ENCODE data around the gene ELMO3. TPM values are rescaled to one million over a fixed set of nuclear protein-coding genes. Genes with fewer than 3 reads are reported as not detected.

ELMO3 gene
- total RNA-seq, 1 experiment from 2014 or later = 8.6 TPM

DNA sequence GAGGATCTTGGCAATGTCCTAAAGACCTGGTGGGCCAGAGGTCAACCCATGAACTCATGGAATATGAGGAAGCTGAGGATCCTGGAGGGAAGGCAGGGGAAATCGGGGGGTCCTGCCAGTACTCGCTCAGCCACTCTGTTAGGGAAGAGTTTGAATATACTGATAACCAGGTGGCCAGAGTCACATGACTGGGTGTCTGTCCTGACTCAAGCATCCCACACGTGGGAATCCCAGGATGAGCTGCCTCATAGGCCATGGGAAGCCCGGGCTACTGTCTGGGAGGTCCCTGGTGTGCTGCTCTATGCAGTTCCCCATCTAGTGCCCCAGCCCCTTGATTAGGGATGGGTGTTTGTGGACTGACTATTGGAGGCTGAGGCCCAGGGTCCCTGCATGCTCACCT, 10.6 kb upstream of the ELMO3 start:
- Histone ChIP-seq H2AFZ (ENCODE audit: low read length) (no peak overlapping the region), H3K27ac (ENCODE audit: insufficient read length, low read depth, low read length) (no peak overlapping the region), H3K79me2 (ENCODE audit: insufficient read depth, low read length) (peaks cover 10% of the 10 kb centered on the region; the same call in 1 of the 2 replicates), H3K9ac (ENCODE audit: extremely low read depth, insufficient read length, low read length) (no peak overlapping the region), H3K79me1 (ENCODE audit: insufficient read depth, low read depth, low read length, poor library complexity, severe bottlenecking) (peaks cover 10% of the 10 kb centered on the region), H3K56ac (ENCODE audit: insufficient read length, low read depth, low read length) (no peak overlapping the region), H3K4ac (ENCODE audit: low read depth, low read length) (no peak overlapping the region), H2BK12ac (ENCODE audit: insufficient read length, low read depth, low read length) (no peak overlapping the region), H3K23me2 (ENCODE audit: insufficient read length, low read depth, low read length, poor library complexity, severe bottlenecking) (peaks cover 18% of the 10 kb centered on the region), H3K4me2 (ENCODE audit: insufficient read depth, insufficient read length, low read length) (no peak overlapping the region), H3K18ac (ENCODE audit: insufficient read length, low read depth, low read length) (no peak overlapping the region), H4K20me1 (ENCODE audit: control insufficient read depth, insufficient read depth, insufficient read length) (no peaks in the 10 kb centered on the region), H2BK120ac (ENCODE audit: low read depth, low read length, poor library complexity, severe bottlenecking) (no peak overlapping the region), H2BK15ac (ENCODE audit: low read depth, low read length) (no peak overlapping the region), H2AK5ac (ENCODE audit: insufficient read length, low read length) (no peak overlapping the region), H4K8ac (replicated peaks; ENCODE audit: insufficient read length, low read depth, low read length) (no peak overlapping the region), H3K4me1 (ENCODE audit: insufficient read depth, low read length) (peaks cover 4% of the 10 kb centered on the region; the same call in 1 of the 2 replicates), H3K14ac (ENCODE audit: insufficient read depth, low read length) (no peak overlapping the region), H3K27me3 (ENCODE audit: insufficient read depth, low read length) (peaks cover 4% of the 10 kb centered on the region), H4K91ac (ENCODE audit: insufficient read length, low read depth, low read length) (no peak overlapping the region), H4K5ac (ENCODE audit: insufficient read length, low read depth, low read length) (no peak overlapping the region), H3K9me3 (ENCODE audit: control insufficient read depth, low read depth, low read length) (no peaks in the 10 kb centered on the region), H2BK20ac (ENCODE audit: low read depth, low read length, poor library complexity, severe bottlenecking) (no peak overlapping the region), H2BK5ac (ENCODE audit: insufficient read length, low read length) (no peak overlapping the region), H3T11ph (ENCODE audit: low read length) (no peak overlapping the region), H3K23ac (ENCODE audit: insufficient read length, low read depth, low read length) (no peak overlapping the region)
- Mint-ChIP-seq H3K4me1 (peaks cover 30 to 36% of the 10 kb centered on the region in 2 experiments), H3K27ac (no peak overlapping the region), H3K36me3 (ENCODE audit: insufficient read depth in 1 of 3, low read depth in 3 of 3) (peaks cover 3 to 7% (median 5%) of the 10 kb centered on the region in 3 experiments; a peak in 5 of 7 replicates), H3K9me3 (no peaks in the 10 kb centered on the region; a peak in 2 of 5 replicates), H3K4me3 (no peak overlapping the region), H3K27me3 (ENCODE audit: low read depth) (peaks cover 29% of the 10 kb centered on the region)
- DNase-seq = no peak
- TF ChIP-seq, protein P1, sequence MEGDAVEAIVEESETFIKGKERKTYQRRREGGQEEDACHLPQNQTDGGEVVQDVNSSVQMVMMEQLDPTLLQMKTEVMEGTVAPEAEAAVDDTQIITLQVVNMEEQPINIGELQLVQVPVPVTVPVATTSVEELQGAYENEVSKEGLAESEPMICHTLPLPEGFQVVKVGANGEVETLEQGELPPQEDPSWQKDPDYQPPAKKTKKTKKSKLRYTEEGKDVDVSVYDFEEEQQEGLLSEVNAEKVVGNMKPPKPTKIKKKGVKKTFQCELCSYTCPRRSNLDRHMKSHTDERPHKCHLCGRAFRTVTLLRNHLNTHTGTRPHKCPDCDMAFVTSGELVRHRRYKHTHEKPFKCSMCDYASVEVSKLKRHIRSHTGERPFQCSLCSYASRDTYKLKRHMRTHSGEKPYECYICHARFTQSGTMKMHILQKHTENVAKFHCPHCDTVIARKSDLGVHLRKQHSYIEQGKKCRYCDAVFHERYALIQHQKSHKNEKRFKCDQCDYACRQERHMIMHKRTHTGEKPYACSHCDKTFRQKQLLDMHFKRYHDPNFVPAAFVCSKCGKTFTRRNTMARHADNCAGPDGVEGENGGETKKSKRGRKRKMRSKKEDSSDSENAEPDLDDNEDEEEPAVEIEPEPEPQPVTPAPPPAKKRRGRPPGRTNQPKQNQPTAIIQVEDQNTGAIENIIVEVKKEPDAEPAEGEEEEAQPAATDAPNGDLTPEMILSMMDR (conservative IDR thresholded peaks at IDR 0.05) = no peak
- no CpG with 5 or more reads among the region's 4 CpGs for WGBS (ENCODE audit: extremely low coverage, insufficient read length, low lambda C conversion rate)

All from H9 (cell line).